K562 (cell line): ENCODE measurements around the gene IDUA. TPM values are rescaled to one million over a fixed set of nuclear protein-coding genes. Genes with fewer than 3 reads are reported as not detected.

Experiments
- ATAC-seq: fragments of 200-7000 bp; cut with Tn5 transposase; 3 replicates; pipeline ENCODE4 v1.9.1; 2020; ENCODE audit warnings: moderate library complexity
- BruUV-seq: library from RNA; stranded (reverse); fragments of 400-500 nt; replicated peaks from 2 replicates; lab custom pipeline; 2021; lab: Mats Ljungman, UMichigan
- CTCF ChIA-PET: fragments of 300-600 bp; formaldehyde crosslinking; extraction: SDS; loops from one replicate; lab custom pipeline; 2021; ENCODE audit warnings: low intra/inter-chr PET ratio; lab: Yijun Ruan, JAX
- POLR2A ChIA-PET: fragments of 300-600, 350-650 bp; sonication (Branson Sonifier 250); formaldehyde crosslinking; extraction: SDS; loops from one replicate; lab custom pipeline; 2021; ENCODE audit warnings: antibody characterized with exemption, inconsistent platforms; lab: Yijun Ruan, JAX
- DNase-seq, 4 experiments: peaks; one replicate each; pipeline versions ENCODE4 v3.0.0 to v3.0.0-alpha.2; 2011 to 2018; ENCODE audit warnings: low spot score in 3 of 4, mixed read lengths in 3 of 4; ENCODE audit errors: extremely low read depth in 1 of 4
- FAIRE-seq: peaks from 2 replicates; lab custom pipeline; 2011; peaks lifted over from hg19 to GRCh38; lab: Jason Lieb, UNC
- H2AFZ ChIP-seq: 2 replicates; pipeline ENCODE4 v1.6.0; 2011; ENCODE audit warnings: low read depth, low read length, control low read depth, inconsistent platforms
- H3K27ac ChIP-seq: fragments of 200-600 bp; 3 replicates; pipeline ENCODE4 v1.8.0; 2011; ENCODE audit warnings: low read depth, mild to moderate bottlenecking, control low read depth, inconsistent platforms, low read length, moderate library complexity, mixed read lengths; ENCODE audit errors: extremely low read depth
- H3K27me3 ChIP-seq, 2 experiments: fragments of 300-600 bp in 1 of 2; 2 replicates in 1 of 2; 3 replicates in 1 of 2; pipeline versions ENCODE4 v1.6.0 to v1.8.0; 2011; ENCODE audit warnings: inconsistent platforms in 2 of 2, low read length in 2 of 2, mild to moderate bottlenecking in 1 of 2, mixed read lengths in 1 of 2, moderate library complexity in 1 of 2; ENCODE audit not compliant: control insufficient read depth in 2 of 2, insufficient read depth in 2 of 2
- H3K36me3 ChIP-seq: fragments of 300-600 bp; 3 replicates; pipeline ENCODE4 v1.8.0; 2011; ENCODE audit warnings: mild to moderate bottlenecking, low read length, inconsistent platforms; ENCODE audit not compliant: control insufficient read depth, insufficient read depth
- H3K4me1 ChIP-seq, 2 experiments: fragments of 200-600 bp in 1 of 2; replicated peaks in 1 of 2; 2 replicates in 1 of 2; 3 replicates in 1 of 2; pipeline versions ENCODE4 v1.5.1 to v1.8.0; 2011; ENCODE audit warnings: inconsistent platforms in 2 of 2, low read length in 2 of 2, mild to moderate bottlenecking in 1 of 2, mixed read lengths in 1 of 2, moderate library complexity in 1 of 2; ENCODE audit not compliant: control insufficient read depth in 2 of 2, insufficient read depth in 2 of 2
- H3K4me2 ChIP-seq: 2 replicates; pipeline ENCODE4 v1.6.1; 2011; ENCODE audit warnings: low read length, control low read depth, inconsistent platforms, mixed read lengths; ENCODE audit not compliant: insufficient read depth
- H3K4me3 ChIP-seq: fragments of 200-600 bp; sonication (generic), shearing (Covaris generic); 2 replicates; pipeline ENCODE4 v1.5.1; 2016; ENCODE audit warnings: control low read depth, inconsistent platforms
- H3K79me2 ChIP-seq: fragments of 200-600 bp; 3 replicates; pipeline ENCODE4 v1.8.0; 2011; ENCODE audit warnings: low read length, inconsistent platforms; ENCODE audit not compliant: control insufficient read depth, insufficient read depth
- H3K9ac ChIP-seq, 2 experiments: 2 replicates each; pipeline versions ENCODE4 v1.6.0 to v1.6.1; 2011; ENCODE audit warnings: low read depth in 2 of 2, low read length in 2 of 2, control low read depth in 1 of 2, inconsistent platforms in 1 of 2, mild to moderate bottlenecking in 1 of 2, mixed read lengths in 1 of 2; ENCODE audit not compliant: insufficient read depth in 1 of 2
- H3K9me1 ChIP-seq: one replicate; pipeline ENCODE4 v1.6.0; 2011; ENCODE audit warnings: inconsistent platforms, mild to moderate bottlenecking, low read length, moderate library complexity; ENCODE audit not compliant: control insufficient read depth, insufficient read depth
- H3K9me3 ChIP-seq: replicated peaks from 2 replicates; pipeline ENCODE4 v1.5.1; 2011; ENCODE audit warnings: low read depth, low read length, inconsistent platforms; ENCODE audit not compliant: control insufficient read depth, insufficient read depth
- H4K20me1 ChIP-seq: replicated peaks from 2 replicates; pipeline ENCODE4 v1.6.1; 2011; ENCODE audit warnings: low read length, inconsistent platforms, mixed read lengths; ENCODE audit not compliant: control insufficient read depth, insufficient read depth
- NR3C1 ChIP-seq: sonication (generic); formaldehyde crosslinking; IDR thresholded peaks from 2 replicates; pipeline ENCODE4 v1.8.1; 2022; ENCODE audit warnings: missing genetic modification reagents
- PCBP1 ChIP-seq: fragments of 200-400 bp; formaldehyde crosslinking; IDR thresholded peaks from 2 replicates; pipeline ENCODE4 v1.6.1; 2018; ENCODE audit warnings: mild to moderate bottlenecking, low read depth, low read length; ENCODE audit not compliant: poor library complexity, severe bottlenecking
- RBFOX2 ChIP-seq: fragments of 200-400 bp; formaldehyde crosslinking; IDR thresholded peaks from 2 replicates; pipeline ENCODE4 v1.6.1; 2017; ENCODE audit warnings: low read depth, mild to moderate bottlenecking, low read length, moderate library complexity
- WGBS: fragments of 100-300 bp; shearing (Covaris generic); methylation state at CpG from one replicate; pipeline ENCODE4 v1.1.6; 2016; ENCODE audit warnings: low coverage, mixed read lengths; ENCODE audit not compliant: insufficient coverage; ENCODE audit errors: missing lambda C conversion rate; 5-methylcytosine and 5-hydroxymethylcytosine counted together
- in situ Hi-C: fragments of 300-500 bp; cut with MboI; formaldehyde crosslinking; loops from 4 replicates; pipeline ENCODE4 v1.15.0; 2018; ENCODE audit warnings: inconsistent platforms, mixed read lengths
- intact Hi-C: fragments of 100-400 bp; cut with micrococcal nuclease; formaldehyde crosslinking; loops from 2 replicates; pipeline ENCODE4 v1.14.2; 2022
- polyA plus RNA-seq, 8 experiments: library from polyadenylated mRNA; depleted of rRNA in 4 of 8; stranded (reverse) in 5 of 8; unstranded in 3 of 8; fragments of >200 nt; fragmentation: Nextera tagmentation in 2 of 8; fragmentation: Illumina TruSeq in 1 of 8; extraction: Ambion mirVana in 2 of 8; extraction: Trizol in 1 of 8; gene quantifications; 2 replicates each; pipeline versions ENCODE4 v1.2.1 to v1.2.3, GENCODE V29; 2011 to 2014; ENCODE audit warnings: inconsistent platforms in 1 of 8, missing spikeins in 1 of 8
- total RNA-seq, 7 experiments: library from RNA; depleted of rRNA in 6 of 7; stranded (reverse); fragments of >200 nt in 6 of 7; fragmentation: Illumina TruSeq in 2 of 7; extraction: Trizol in 2 of 7; gene quantifications; 2 replicates each; pipeline versions ENCODE4 v1.2.1 to v1.2.3, GENCODE V29; 2011 to 2021; ENCODE audit warnings: low replicate concordance in 1 of 7

IDUA gene
- total and polyA plus RNA-seq, 9 of the 15 experiments (the other 6 are each of a cell fraction or from before 2014, with no cell fraction given): 0.04 to 16.1 (median 1.2) TPM

- 89% methylated on average over 12 of the region's 36 CpGs for WGBS
- no peaks in the 10 kb centered on the region for H3K9me3 ChIP-seq
- in situ Hi-C loops: no loop called here
- TF ChIP-seq RBFOX2 (peak; percentile 52; the same call in 1 of the 2 replicates), NR3C1 (CRISPR knock-in tag) (no peak), PCBP1 (peak; percentile 59)
- TF ChIP-seq, all 486 proteins: peak for 2
- no peak overlapping the region for H3K4me3 ChIP-seq
- no peaks in the 10 kb centered on the region for H3K27me3 ChIP-seq
- peaks cover 7 to 88% of the 10 kb centered on the region in 2 experiments; a peak in 4 of 5 replicates for H3K4me1 ChIP-seq
- H3K9me1 ChIP-seq: peaks cover 10% of the 10 kb centered on the region
- ChIA-PET POLR2A (interaction anchor here (0.7 to 1.2 kb wide), 2 partner anchors 10 to 13 kb away, joined by 4 read pairs; no protein-coding TSS in a partner anchor), CTCF (no interaction called here)
- no peak overlapping the region for H2AFZ ChIP-seq
- H3K9ac ChIP-seq: peak overlapping the region in 1 of 2 experiments; percentile 40; a peak in 2 of 4 replicates
- H4K20me1 ChIP-seq: peaks cover 7% of the 10 kb centered on the region; the same call in 1 of the 2 replicates
- H3K27ac ChIP-seq: no peak overlapping the region
- peaks cover 12% of the 10 kb centered on the region; the same call in 2 of the 3 replicates for H3K36me3 ChIP-seq
- FAIRE-seq (no peak), ATAC-seq (no peak), DNase-seq (peak in 1 of 4 experiments; percentile 7)
- TSS peak; percentile 42 for BruUV-seq
- H3K79me2 ChIP-seq: peaks cover 15% of the 10 kb centered on the region
- H3K4me2 ChIP-seq: no peak overlapping the region
- intact Hi-C loops: no loop called here
Measured at GRCh38 chr4:1014291-1015167, 27.7 kb downstream of the IDUA start.
